GM18867 (cell line): ENCODE results near the gene RPS10.
"Not testable (repeated sequence)": the region's sequence is repeated elsewhere in the genome, so short reads cannot be mapped to it uniquely, and the experiment has no call there.

ENCODE experiments used
- ATAC-seq: cut with Tn5 transposase; IDR thresholded peaks from one replicate; pipeline ENCODE4 v1.9.1; 2021; ENCODE audit warnings: mild to moderate bottlenecking, moderate library complexity; ENCODE audit not compliant: unreplicated experiment

RPS10 gene

GRCh38 chr6:34451192-34451591, 25.3 kb upstream of the RPS10 start:
- no peak for ATAC-seq

- ATAC-seq, result no peak
Measured at GRCh38 chr6:34447910-34448309, 22.0 kb upstream of the RPS10 start.

GRCh38 chr6:34447386-34447785, 21.5 kb upstream of the RPS10 start:
- no peak for ATAC-seq

- ATAC-seq, result no peak
Measured at GRCh38 chr6:34445313-34445860, 19.5 kb upstream of the RPS10 start.

GRCh38 chr6:34441526-34441925, 15.7 kb upstream of the RPS10 start:
- no peak for ATAC-seq

GRCh38 chr6:34439442-34439841, 13.6 kb upstream of the RPS10 start:
- no peak for ATAC-seq

GRCh38 chr6:34438705-34439104, 12.8 kb upstream of the RPS10 start:
- ATAC-seq, result no peak

- ATAC-seq, result no peak
Measured at GRCh38 chr6:34437644-34437970, 11.7 kb upstream of the RPS10 start.

- ATAC-seq, result no peak
Measured at GRCh38 chr6:34436803-34437643, 11.2 kb upstream of the RPS10 start.

GRCh38 chr6:34435916-34436315, 10.0 kb upstream of the RPS10 start:
- no peak for ATAC-seq

- peak; percentile 5 for ATAC-seq
Measured at GRCh38 chr6:34425132-34425497, 754 bp downstream of the RPS10 start.

- ATAC-seq, result no peak
Measured at GRCh38 chr6:34424200-34425131, 1.4 kb downstream of the RPS10 start.

- no peak for ATAC-seq
Measured at GRCh38 chr6:34423254-34423653, 2.6 kb downstream of the RPS10 start.

- no peak for ATAC-seq
Measured at GRCh38 chr6:34418367-34418766, 7.5 kb downstream of the RPS10 start.

- no peak for ATAC-seq
Measured at GRCh38 chr6:34416877-34417371, 8.9 kb downstream of the RPS10 start.

- no peak for ATAC-seq
Measured at GRCh38 chr6:34414999-34415858, 10.6 kb downstream of the RPS10 start.

GRCh38 chr6:34412643-34413214, 13.1 kb downstream of the RPS10 start:
- ATAC-seq, result no peak

- no peak for ATAC-seq
Measured at GRCh38 chr6:34412016-34412415, 13.9 kb downstream of the RPS10 start.

GRCh38 chr6:34407915-34408314, 18.0 kb downstream of the RPS10 start:
- ATAC-seq, result not testable (repeated sequence)

GRCh38 chr6:34396518-34396917, 29.4 kb downstream of the RPS10 start:
- no peak for ATAC-seq
